ENCODE data around the gene GNG13. TPM values are rescaled to one million over a fixed set of nuclear protein-coding genes. Genes with fewer than 3 reads are reported as not detected.

GNG13 gene
- total RNA-seq, 4 donors from 2014 or later: not detected

GRCh38 chr16:804193-805048 is 3.9 kb upstream of the GNG13 start:
- H3K4me3 ChIP-seq: no peak overlapping the region
- H3K9me3 ChIP-seq: no peaks in the 10 kb centered on the region
- no peaks in the 10 kb centered on the region for H3K36me3 ChIP-seq
- DNase-seq (ENCODE audit: low spot score in 2 of 2): no peak
- no peak overlapping the region for H3K27ac ChIP-seq
- WGBS, 2 donors: 53 to 55% methylated on average over 30 to 33 of the region's 33 CpGs
- peaks cover 0 to 23% (median 14%) of the 10 kb centered on the region in 4 donors for H3K4me1 ChIP-seq
- TF ChIP-seq EP300 (IDR thresholded peaks at IDR 0.05): no peak
- H3K27me3 ChIP-seq: peaks cover 0 to 41% of the 10 kb centered on the region in 2 donors

- 27 to 47% methylated on average over 8 of the region's 8 CpGs for WGBS, 2 donors
- H3K27ac ChIP-seq: no peak overlapping the region
- no peaks in the 10 kb centered on the region for H3K36me3 ChIP-seq
- H3K4me3 ChIP-seq: no peak overlapping the region
- no peak for DNase-seq (ENCODE audit: low spot score in 2 of 2)
- no peak for TF ChIP-seq EP300 (IDR thresholded peaks at IDR 0.05)
- no peak for TF ChIP-seq CTCF (IDR thresholded peaks at IDR 0.05)
- no peak for TF ChIP-seq POLR2A (IDR thresholded peaks at IDR 0.05)
- H3K9me3 ChIP-seq: no peaks in the 10 kb centered on the region
- H3K27me3 ChIP-seq: peaks cover 0 to 49% of the 10 kb centered on the region in 2 donors
- H3K4me1 ChIP-seq: peaks cover 0 to 23% (median 13%) of the 10 kb centered on the region in 4 donors
These were observed 3.2 kb upstream of the GNG13 start for GRCh38 chr16:803754-804080.

GRCh38 chr16:802914-803753 is 2.6 kb upstream of the GNG13 start:
- peaks cover 0 to 54% of the 10 kb centered on the region in 2 donors for H3K27me3 ChIP-seq
- WGBS, 2 donors: 42 to 59% methylated on average over 18 to 32 of the region's 33 CpGs
- no peak overlapping the region for H3K4me3 ChIP-seq
- H3K4me1 ChIP-seq: peaks cover 0 to 19% (median 10%) of the 10 kb centered on the region in 4 donors
- no peaks in the 10 kb centered on the region for H3K36me3 ChIP-seq
- no peak for TF ChIP-seq CTCF (IDR thresholded peaks at IDR 0.05)
- TF ChIP-seq EP300 (IDR thresholded peaks at IDR 0.05): no peak
- no peak for TF ChIP-seq POLR2A (IDR thresholded peaks at IDR 0.05)
- H3K27ac ChIP-seq: no peak overlapping the region
- no peaks in the 10 kb centered on the region for H3K9me3 ChIP-seq
- DNase-seq (ENCODE audit: low spot score in 2 of 2): no peak

GRCh38 chr16:802461-802860 is 1.9 kb upstream of the GNG13 start:
- Histone ChIP-seq H3K27ac (no peak overlapping the region), H3K27me3 (peaks cover 0 to 61% of the 10 kb centered on the region in 2 donors), H3K4me1 (peaks cover 0 to 16% (median 9%) of the 10 kb centered on the region in 4 donors), H3K4me3 (no peak overlapping the region), H3K36me3 (peaks cover 0 to 4% (median 0%) of the 10 kb centered on the region in 3 donors), H3K9me3 (no peaks in the 10 kb centered on the region)
- no peak for TF ChIP-seq CTCF (IDR thresholded peaks at IDR 0.05)
- no peak for TF ChIP-seq EP300 (IDR thresholded peaks at IDR 0.05)
- no peak for TF ChIP-seq POLR2A (IDR thresholded peaks at IDR 0.05)
- no peak for DNase-seq (ENCODE audit: low spot score in 2 of 2)
- WGBS, 2 donors: 62 to 75% methylated on average over 3 to 7 of the region's 7 CpGs

GRCh38 chr16:801584-802363 is 1.2 kb upstream of the GNG13 start:
- WGBS, 2 donors: 53 to 56% methylated on average over 9 to 17 of the region's 22 CpGs
- Histone ChIP-seq H3K4me1 (peaks cover 0 to 16% (median 7%) of the 10 kb centered on the region in 4 donors), H3K9me3 (no peaks in the 10 kb centered on the region), H3K36me3 (peaks cover 0 to 6% (median 0%) of the 10 kb centered on the region in 3 donors), H3K4me3 (no peak overlapping the region), H3K27ac (no peak overlapping the region), H3K27me3 (peaks cover 0 to 68% of the 10 kb centered on the region in 2 donors)
- TF ChIP-seq CTCF (IDR thresholded peaks at IDR 0.05): no peak
- no peak for TF ChIP-seq EP300 (IDR thresholded peaks at IDR 0.05)
- no peak for TF ChIP-seq POLR2A (IDR thresholded peaks at IDR 0.05)
- no peak for DNase-seq (ENCODE audit: low spot score in 2 of 2)

Measured in tibial nerve (tissue), 4 donors.